GM12878 (cell line): ENCODE results near the gene RWDD2A. TPM values are rescaled to one million over a fixed set of nuclear protein-coding genes. Genes with fewer than 3 reads are reported as not detected.

Source experiments
- ATAC-seq: fragments of 200-7000 bp; cut with Tn5 transposase; 3 replicates; pipeline ENCODE4 v1.9.1; 2020; ENCODE audit warnings: mild to moderate bottlenecking, moderate library complexity
- BruUV-seq: library from RNA; stranded (reverse); fragments of 400-500 nt; replicated peaks from 2 replicates; lab custom pipeline; 2021; lab: Mats Ljungman, UMichigan
- CTCF ChIA-PET: fragments of 300-600 bp; sonication (Branson Sonifier 250); formaldehyde crosslinking; extraction: SDS; loops from one replicate; lab custom pipeline; 2021; ENCODE audit warnings: inconsistent platforms; lab: Yijun Ruan, JAX
- POLR2A ChIA-PET: fragments of 350-600 bp; formaldehyde crosslinking; extraction: SDS; loops from one replicate; lab custom pipeline; 2021; ENCODE audit warnings: inconsistent platforms; lab: Charles Lee
- RAD21 ChIA-PET: fragments of 300-600 bp; sonication (Branson Sonifier 250); formaldehyde crosslinking; loops from one replicate; lab custom pipeline; 2023; ENCODE audit warnings: antibody characterized with exemption; ENCODE audit not compliant: unreplicated experiment; lab: Charles Lee
- SMC1A ChIA-PET: fragments of 300-600 bp; sonication (Branson Sonifier 250); formaldehyde crosslinking; loops from one replicate; lab custom pipeline; 2023; ENCODE audit not compliant: unreplicated experiment, uncharacterized antibody; lab: Charles Lee
- DNase-seq: peaks from one replicate; pipeline ENCODE4 v3.0.0-alpha.2; 2011; ENCODE audit warnings: low read depth, low spot score
- FAIRE-seq: peaks from 3 replicates; lab custom pipeline; 2011; peaks lifted over from hg19 to GRCh38; lab: Jason Lieb, UNC
- H2AFZ ChIP-seq: 2 replicates; pipeline ENCODE4 v1.6.0; 2011; ENCODE audit warnings: low read depth, low read length, control low read depth; ENCODE audit not compliant: control insufficient read depth
- H3K27ac ChIP-seq: 2 replicates; pipeline ENCODE4 v1.5.1; 2011; ENCODE audit warnings: control low read depth; ENCODE audit not compliant: control insufficient read depth, insufficient read depth
- H3K27me3 ChIP-seq, 2 experiments: replicated peaks in 1 of 2; 2 replicates each; pipeline versions ENCODE4 v1.6.0 to v1.6.1; 2011; ENCODE audit warnings: low read length in 1 of 2; ENCODE audit not compliant: control insufficient read depth in 2 of 2, insufficient read depth in 2 of 2
- H3K36me3 ChIP-seq, 2 experiments: 2 replicates each; pipeline ENCODE4 v1.5.1; 2011; ENCODE audit warnings: low read length in 1 of 2; ENCODE audit not compliant: control insufficient read depth in 2 of 2, insufficient read depth in 2 of 2
- H3K4me1 ChIP-seq: 2 replicates; pipeline ENCODE4 v1.6.1; 2011; ENCODE audit warnings: mild to moderate bottlenecking, low read length, moderate library complexity, mixed read lengths; ENCODE audit not compliant: control insufficient read depth, insufficient read depth
- H3K4me2 ChIP-seq: 2 replicates; pipeline ENCODE4 v1.6.0; 2011; ENCODE audit warnings: control low read depth; ENCODE audit not compliant: control insufficient read depth, insufficient read depth
- H3K4me3 ChIP-seq: fragments of 200-600 bp; sonication (generic); 2 replicates; pipeline ENCODE4 v1.5.1; 2016
- H3K79me2 ChIP-seq: 2 replicates; pipeline ENCODE4 v1.6.0; 2011; ENCODE audit warnings: low read length; ENCODE audit not compliant: control insufficient read depth, insufficient read depth
- H3K9ac ChIP-seq: 2 replicates; pipeline ENCODE4 v1.8.0; 2011; ENCODE audit warnings: low read length, control low read depth, mixed read lengths; ENCODE audit not compliant: control insufficient read depth, insufficient read depth
- H3K9me3 ChIP-seq: replicated peaks from 3 replicates; pipeline ENCODE4 v1.5.1; 2011; ENCODE audit warnings: mild to moderate bottlenecking, low read length; ENCODE audit not compliant: control insufficient read depth, insufficient read depth
- H4K20me1 ChIP-seq: 2 replicates; pipeline ENCODE4 v1.6.0; 2011; ENCODE audit not compliant: control insufficient read depth, insufficient read depth
- CHD2 ChIP-seq: IDR thresholded peaks from 2 replicates; pipeline ENCODE4 v1.6.1; 2011; ENCODE audit warnings: low read depth, low read length, improper control_type of control experiment, borderline replicate concordance
- GABPA ChIP-seq: IDR thresholded peaks from 2 replicates; pipeline ENCODE4 v1.6.1; 2014; ENCODE audit warnings: antibody characterized with exemption, low read depth, mild to moderate bottlenecking, inconsistent platforms
- NR2C1 ChIP-seq: fragments of 450-650 bp; IDR thresholded peaks from 2 replicates; pipeline ENCODE4 v1.6.1; 2017; ENCODE audit warnings: antibody characterized with exemption, mild to moderate bottlenecking, moderate library complexity
- WGBS: methylation state at CpG from one replicate; pipeline ENCODE4 v1.1.6; 2016; ENCODE audit warnings: low lambda C conversion rate; ENCODE audit not compliant: insufficient replicate concordance, insufficient coverage; ENCODE audit errors: missing lambda C conversion rate; 5-methylcytosine and 5-hydroxymethylcytosine counted together
- in situ Hi-C: fragments of 300-500 bp; cut with MboI; formaldehyde crosslinking; loops from 9 replicates; pipeline ENCODE4 v1.14.3; 2018; ENCODE audit warnings: mixed read lengths
- intact Hi-C: fragments of 100-400 bp; cut with micrococcal nuclease; formaldehyde crosslinking; loops from one replicate; pipeline ENCODE4 v1.14.2; 2022; ENCODE audit not compliant: unreplicated experiment
- polyA plus RNA-seq, 11 experiments: library from polyadenylated mRNA; depleted of rRNA in 4 of 11; unstranded in 6 of 11; stranded (reverse) in 5 of 11; fragments of >200 nt; fragmentation: Nextera tagmentation in 4 of 11; fragmentation: Illumina TruSeq in 1 of 11; extraction: Ambion mirVana in 4 of 11; extraction: Trizol in 1 of 11; gene quantifications; 1 replicate in 1 of 11; 2 replicates in 10 of 11; pipeline versions ENCODE4 v1.2.1 to v1.2.3, GENCODE V29; 2011 to 2016; ENCODE audit warnings: inconsistent platforms in 2 of 11, missing spikeins in 2 of 11, low read depth in 1 of 11
- total RNA-seq, 4 experiments: library from RNA; depleted of rRNA in 3 of 4; stranded (reverse); fragments of >200 nt in 3 of 4; fragmentation: Illumina TruSeq in 1 of 4; extraction: Trizol in 1 of 4; gene quantifications; 2 replicates each; pipeline versions ENCODE4 v1.2.1 to v1.2.3, GENCODE V29; 2013 to 2021
- TF ChIP-seq, protein P1 (sequence below): fragments of 450-650 bp; IDR thresholded peaks from 2 replicates; pipeline ENCODE4 v1.6.1; 2016; ENCODE audit warnings: mild to moderate bottlenecking, moderate library complexity, borderline replicate concordance
- TF ChIP-seq, protein P2 (sequence below): IDR thresholded peaks from 2 replicates; pipeline ENCODE4 v1.6.1; 2011; ENCODE audit warnings: borderline replicate concordance, low read depth, mild to moderate bottlenecking, moderate library complexity, mixed read lengths, low read length; ENCODE audit not compliant: insufficient read depth; ENCODE audit errors: extremely low read length

Gene RWDD2A
- total and polyA plus RNA-seq, 10 of the 15 experiments (the other 5 are each of a cell fraction or from before 2014, with no cell fraction given) = 2.3 to 4.6 (median 2.9) TPM

DNA sequence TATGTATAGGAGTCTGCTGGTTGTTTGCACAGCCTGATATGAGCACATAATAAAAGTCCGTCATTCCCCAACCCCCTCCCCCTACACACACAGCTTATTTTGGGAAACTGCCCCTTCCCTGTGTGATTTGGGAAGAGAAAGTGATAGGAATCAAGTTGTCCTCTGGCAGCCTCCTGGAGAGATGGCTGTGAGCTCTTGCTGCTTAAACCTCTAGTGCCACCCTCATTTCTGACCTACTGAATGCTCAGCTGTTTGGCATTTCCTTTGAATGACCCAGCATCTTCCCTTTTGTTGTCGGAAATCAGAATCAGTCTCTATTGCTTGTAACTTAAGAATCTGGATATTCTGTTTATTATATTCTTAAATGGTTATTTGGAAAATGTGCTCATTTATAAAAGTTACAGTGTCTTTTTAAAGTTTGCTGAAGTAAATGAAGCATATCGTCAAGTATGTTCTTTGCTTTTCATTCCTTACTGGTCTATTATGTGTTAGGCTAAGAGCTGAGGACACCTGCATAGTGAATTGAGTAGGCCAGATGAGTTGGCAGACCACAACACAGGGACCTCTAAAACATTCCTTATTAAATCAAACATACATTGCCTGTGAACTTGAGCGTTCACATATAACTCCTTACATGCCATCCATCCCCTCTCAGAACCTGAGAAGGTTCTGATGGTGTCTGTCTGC is 5.5 kb downstream of the RWDD2A start:
- no peak for DNase-seq
- ChIA-PET SMC1A (interaction anchor here (0.8 to 4.5 kb wide), 5 partner anchors 10 to 141 kb away, joined by 3 to 26 read pairs (median 3); partner anchors contain the start of genes DOP1A and UBE3D), CTCF (interaction anchor here (1.1 to 19.2 kb wide), 3 partner anchors 17 to 133 kb away, joined by 3 to 195 read pairs (median 22); partner anchors contain the start of genes DOP1A and UBE3D), POLR2A (interaction anchor here (2.8 kb wide), 1 partner anchor 130 kb away, joined by 12 read pairs; the partner anchor contains the start of gene DOP1A), RAD21 (interaction anchor here (1.1 to 11.8 kb wide), 2 partner anchors 16 to 132 kb away, joined by 3 to 93 read pairs; partner anchors contain the start of genes DOP1A and UBE3D)
- no peak overlapping the region for H3K4me2 ChIP-seq
- intact Hi-C loops = loop anchor here (10.0 kb wide), 1 partner anchor 954 kb away; the partner anchor contains the start of gene IBTK
- H3K9me3 ChIP-seq = no peaks in the 10 kb centered on the region
- H3K4me1 ChIP-seq = peaks cover 5% of the 10 kb centered on the region
- H3K4me3 ChIP-seq = no peak overlapping the region
- FAIRE-seq = no peak
- no peaks in the 10 kb centered on the region for H3K79me2 ChIP-seq
- no peaks in the 10 kb centered on the region for H3K27me3 ChIP-seq
- BruUV-seq = no TSS peak
- peaks cover 0 to 5% of the 10 kb centered on the region in 2 experiments; a peak in 2 of 4 replicates for H3K36me3 ChIP-seq
- ATAC-seq = no peak
- H4K20me1 ChIP-seq = no peaks in the 10 kb centered on the region
- no peak overlapping the region for H3K9ac ChIP-seq
- in situ Hi-C loops = no loop called here
- H3K27ac ChIP-seq = no peak overlapping the region
- no peak for TF ChIP-seq GABPA
- WGBS = 97% methylated on average over 4 of the region's 4 CpGs
- H2AFZ ChIP-seq = peak overlapping the region; percentile 25; the same call in 1 of the 2 replicates

DNA sequence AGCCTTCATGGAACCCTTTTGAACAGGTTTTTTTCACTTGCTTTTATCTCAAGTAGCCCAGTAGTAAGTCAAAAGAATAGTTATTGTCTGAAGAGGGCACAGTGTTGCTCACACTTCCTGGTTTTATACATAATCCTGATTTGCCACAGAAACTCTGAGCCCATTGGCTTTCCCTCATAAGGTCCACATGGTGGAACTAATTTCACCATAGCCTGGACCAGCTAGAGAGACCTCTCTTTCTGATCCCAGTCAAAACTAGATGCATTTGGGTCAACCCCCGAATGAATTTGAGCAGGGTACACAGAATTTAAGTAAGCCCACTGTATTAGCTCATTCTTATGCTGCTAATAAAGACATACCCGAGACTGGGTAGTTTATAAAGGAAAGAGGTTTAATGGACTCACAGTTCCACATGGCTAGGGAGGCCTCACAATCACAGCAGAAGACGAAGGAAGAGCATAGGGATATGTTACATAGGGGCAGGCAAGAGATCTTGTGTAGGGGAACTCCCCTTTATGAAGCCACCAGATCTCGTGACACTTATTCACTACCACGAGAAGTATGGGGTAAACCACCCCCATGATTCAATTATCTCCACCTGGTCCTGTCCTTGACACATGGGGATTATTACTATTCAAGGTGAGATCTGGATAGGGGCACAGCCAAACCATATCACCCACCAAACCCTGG is 6.2 kb downstream of the RWDD2A start:
- Histone ChIP-seq H3K27me3 (no peaks in the 10 kb centered on the region), H3K4me2 (0 out of 2 replicates have a peak overlapping the region, but pooled peaks have one; percentile 7), H3K27ac (no peak overlapping the region), H4K20me1 (no peaks in the 10 kb centered on the region), H3K9me3 (no peaks in the 10 kb centered on the region), H3K36me3 (peaks cover 0 to 5% of the 10 kb centered on the region in 2 experiments; a peak in 2 of 4 replicates), H3K4me3 (no peak overlapping the region), H3K79me2 (no peaks in the 10 kb centered on the region), H3K4me1 (peaks cover 1% of the 10 kb centered on the region), H3K9ac (no peak overlapping the region), H2AFZ (peak overlapping the region; percentile 25)
- ATAC-seq = peak; percentile 90
- intact Hi-C loops = loop anchor here (10.0 kb wide), 1 partner anchor 955 kb away; the partner anchor contains the start of gene IBTK
- BruUV-seq = TSS peak; percentile 74
- in situ Hi-C loops = no loop called here
- WGBS = 74% methylated on average over 5 of the region's 5 CpGs
- POLR2A ChIA-PET = interaction anchor here (1.2 to 2.8 kb wide), 2 partner anchors 131 to 134 kb away, joined by 3 to 12 read pairs; partner anchors contain the start of gene DOP1A
- DNase-seq = no peak
- SMC1A ChIA-PET = interaction anchor here (1.0 to 4.5 kb wide), 5 partner anchors 10 to 142 kb away, joined by 3 to 26 read pairs (median 3); partner anchors contain the start of genes DOP1A and UBE3D
- RAD21 ChIA-PET = interaction anchor here (0.9 to 11.8 kb wide), 2 partner anchors 16 to 133 kb away, joined by 6 to 93 read pairs; partner anchors contain the start of genes DOP1A and UBE3D
- FAIRE-seq = no peak
- CTCF ChIA-PET = interaction anchor here (1.5 to 19.2 kb wide), 4 partner anchors 16 to 134 kb away, joined by 3 to 195 read pairs (median 14); partner anchors contain the start of genes DOP1A and UBE3D
- TF ChIP-seq, protein P1, sequence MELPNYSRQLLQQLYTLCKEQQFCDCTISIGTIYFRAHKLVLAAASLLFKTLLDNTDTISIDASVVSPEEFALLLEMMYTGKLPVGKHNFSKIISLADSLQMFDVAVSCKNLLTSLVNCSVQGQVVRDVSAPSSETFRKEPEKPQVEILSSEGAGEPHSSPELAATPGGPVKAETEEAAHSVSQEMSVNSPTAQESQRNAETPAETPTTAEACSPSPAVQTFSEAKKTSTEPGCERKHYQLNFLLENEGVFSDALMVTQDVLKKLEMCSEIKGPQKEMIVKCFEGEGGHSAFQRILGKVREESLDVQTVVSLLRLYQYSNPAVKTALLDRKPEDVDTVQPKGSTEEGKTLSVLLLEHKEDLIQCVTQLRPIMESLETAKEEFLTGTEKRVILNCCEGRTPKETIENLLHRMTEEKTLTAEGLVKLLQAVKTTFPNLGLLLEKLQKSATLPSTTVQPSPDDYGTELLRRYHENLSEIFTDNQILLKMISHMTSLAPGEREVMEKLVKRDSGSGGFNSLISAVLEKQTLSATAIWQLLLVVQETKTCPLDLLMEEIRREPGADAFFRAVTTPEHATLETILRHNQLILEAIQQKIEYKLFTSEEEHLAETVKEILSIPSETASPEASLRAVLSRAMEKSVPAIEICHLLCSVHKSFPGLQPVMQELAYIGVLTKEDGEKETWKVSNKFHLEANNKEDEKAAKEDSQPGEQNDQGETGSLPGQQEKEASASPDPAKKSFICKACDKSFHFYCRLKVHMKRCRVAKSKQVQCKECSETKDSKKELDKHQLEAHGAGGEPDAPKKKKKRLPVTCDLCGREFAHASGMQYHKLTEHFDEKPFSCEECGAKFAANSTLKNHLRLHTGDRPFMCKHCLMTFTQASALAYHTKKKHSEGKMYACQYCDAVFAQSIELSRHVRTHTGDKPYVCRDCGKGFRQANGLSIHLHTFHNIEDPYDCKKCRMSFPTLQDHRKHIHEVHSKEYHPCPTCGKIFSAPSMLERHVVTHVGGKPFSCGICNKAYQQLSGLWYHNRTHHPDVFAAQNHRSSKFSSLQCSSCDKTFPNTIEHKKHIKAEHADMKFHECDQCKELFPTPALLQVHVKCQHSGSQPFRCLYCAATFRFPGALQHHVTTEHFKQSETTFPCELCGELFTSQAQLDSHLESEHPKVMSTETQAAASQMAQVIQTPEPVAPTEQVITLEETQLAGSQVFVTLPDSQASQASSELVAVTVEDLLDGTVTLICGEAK = peak; percentile 51; the same call in 1 of the 2 replicates
- TF ChIP-seq, protein P2, sequence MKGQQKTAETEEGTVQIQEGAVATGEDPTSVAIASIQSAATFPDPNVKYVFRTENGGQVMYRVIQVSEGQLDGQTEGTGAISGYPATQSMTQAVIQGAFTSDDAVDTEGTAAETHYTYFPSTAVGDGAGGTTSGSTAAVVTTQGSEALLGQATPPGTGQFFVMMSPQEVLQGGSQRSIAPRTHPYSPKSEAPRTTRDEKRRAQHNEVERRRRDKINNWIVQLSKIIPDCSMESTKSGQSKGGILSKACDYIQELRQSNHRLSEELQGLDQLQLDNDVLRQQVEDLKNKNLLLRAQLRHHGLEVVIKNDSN = no peak
- TF ChIP-seq CHD2 (0 out of 2 replicates have a peak, but pooled peaks have one; percentile 49), NR2C1 (no peak)
